ENCODE measurements around the gene PTPRN2. TPM values are rescaled to one million over a fixed set of nuclear protein-coding genes. Genes with fewer than 3 reads are reported as not detected.

PTPRN2 gene
- total RNA-seq, 1 experiment from 2014 or later = 2.1 TPM

DNA sequence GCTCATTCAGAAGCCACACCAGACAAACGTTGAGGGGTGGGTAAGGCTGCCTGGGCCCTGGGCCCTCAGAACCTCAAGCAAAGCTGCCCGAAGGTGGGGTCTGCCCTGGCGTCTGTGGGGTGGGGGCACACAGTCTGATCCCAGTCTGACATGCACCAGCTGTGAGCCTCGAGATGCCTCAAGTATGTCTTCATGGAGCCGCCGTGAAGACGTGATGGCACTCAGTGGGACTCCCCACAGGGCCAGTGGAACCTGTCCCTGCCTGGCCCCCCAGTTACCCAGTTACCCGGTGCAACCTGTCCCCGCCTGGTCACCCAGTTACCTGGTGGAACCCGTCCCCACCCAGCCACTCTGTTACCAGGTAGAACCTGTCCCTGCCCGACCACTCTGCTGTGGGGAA is 351.2 kb downstream of the PTPRN2 start:
- Histone ChIP-seq H3K36me3 (ENCODE audit: control insufficient read depth in 1 of 2, insufficient read depth in 2 of 2, low read length in 2 of 2) (no peaks in the 10 kb centered on the region), H3K27me3 (ENCODE audit: insufficient read depth, low read length) (no peaks in the 10 kb centered on the region), H3K4me2 (ENCODE audit: low read length) (no peak overlapping the region), H3K4me3 (replicated peaks in 1 of 2; ENCODE audit: low read depth in 1 of 2, low read length in 2 of 2) (no peak overlapping the region), H2AFZ (ENCODE audit: low read depth, low read length, poor library complexity, severe bottlenecking) (no peak overlapping the region), H3K9me2 (ENCODE audit: insufficient read depth) (no peaks in the 10 kb centered on the region), H4K20me1 (ENCODE audit: insufficient read depth) (no peaks in the 10 kb centered on the region), H3K9ac (ENCODE audit: low read length) (no peak overlapping the region), H3K27ac (ENCODE audit: low read depth, low read length) (no peak overlapping the region), H3K4me1 (ENCODE audit: control insufficient read depth in 1 of 2, insufficient read depth in 2 of 2, low read length in 2 of 2) (no peaks in the 10 kb centered on the region), H3K79me2 (ENCODE audit: insufficient read depth, low read length) (no peaks in the 10 kb centered on the region), H3K9me3 (ENCODE audit: control insufficient read depth in 1 of 2, insufficient read depth in 1 of 2, low read depth in 1 of 2, low read length in 2 of 2) (no peaks in the 10 kb centered on the region)
- ATAC-seq (no peak), DNase-seq (ENCODE audit: low read depth, low spot score) (no peak)
- ChIA-PET RAD21 (ENCODE audit: low non-redundant PET in 1 of 2, low total read pairs in 2 of 2, uncharacterized antibody in 2 of 2, unreplicated experiment in 2 of 2) (no interaction called here), POLR2A (no interaction called here), CTCF (no interaction called here)
- intact Hi-C loops (cut with micrococcal nuclease) = no loop called here
- BruUV-seq (replicated peaks) = no TSS peak
- TF ChIP-seq ZFX (IDR thresholded peaks at IDR 0.05) = no peak
- TF ChIP-seq ELF1 (IDR thresholded peaks at IDR 0.05; ENCODE audit: borderline replicate concordance, low read depth) = no peak
- TF ChIP-seq, protein P1, sequence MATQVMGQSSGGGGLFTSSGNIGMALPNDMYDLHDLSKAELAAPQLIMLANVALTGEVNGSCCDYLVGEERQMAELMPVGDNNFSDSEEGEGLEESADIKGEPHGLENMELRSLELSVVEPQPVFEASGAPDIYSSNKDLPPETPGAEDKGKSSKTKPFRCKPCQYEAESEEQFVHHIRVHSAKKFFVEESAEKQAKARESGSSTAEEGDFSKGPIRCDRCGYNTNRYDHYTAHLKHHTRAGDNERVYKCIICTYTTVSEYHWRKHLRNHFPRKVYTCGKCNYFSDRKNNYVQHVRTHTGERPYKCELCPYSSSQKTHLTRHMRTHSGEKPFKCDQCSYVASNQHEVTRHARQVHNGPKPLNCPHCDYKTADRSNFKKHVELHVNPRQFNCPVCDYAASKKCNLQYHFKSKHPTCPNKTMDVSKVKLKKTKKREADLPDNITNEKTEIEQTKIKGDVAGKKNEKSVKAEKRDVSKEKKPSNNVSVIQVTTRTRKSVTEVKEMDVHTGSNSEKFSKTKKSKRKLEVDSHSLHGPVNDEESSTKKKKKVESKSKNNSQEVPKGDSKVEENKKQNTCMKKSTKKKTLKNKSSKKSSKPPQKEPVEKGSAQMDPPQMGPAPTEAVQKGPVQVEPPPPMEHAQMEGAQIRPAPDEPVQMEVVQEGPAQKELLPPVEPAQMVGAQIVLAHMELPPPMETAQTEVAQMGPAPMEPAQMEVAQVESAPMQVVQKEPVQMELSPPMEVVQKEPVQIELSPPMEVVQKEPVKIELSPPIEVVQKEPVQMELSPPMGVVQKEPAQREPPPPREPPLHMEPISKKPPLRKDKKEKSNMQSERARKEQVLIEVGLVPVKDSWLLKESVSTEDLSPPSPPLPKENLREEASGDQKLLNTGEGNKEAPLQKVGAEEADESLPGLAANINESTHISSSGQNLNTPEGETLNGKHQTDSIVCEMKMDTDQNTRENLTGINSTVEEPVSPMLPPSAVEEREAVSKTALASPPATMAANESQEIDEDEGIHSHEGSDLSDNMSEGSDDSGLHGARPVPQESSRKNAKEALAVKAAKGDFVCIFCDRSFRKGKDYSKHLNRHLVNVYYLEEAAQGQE (IDR thresholded peaks at IDR 0.05; ENCODE audit: low read depth) = no peak
- no peak for TF ChIP-seq EZH2phosphoT487 (IDR thresholded peaks at IDR 0.05; ENCODE audit: borderline replicate concordance)
- TF ChIP-seq YY1 (IDR thresholded peaks at IDR 0.05; ENCODE audit: extremely low read depth, insufficient replicate concordance, low read depth, low read length) = no peak
- TF ChIP-seq CEBPB (IDR thresholded peaks at IDR 0.05; ENCODE audit: low read depth) = no peak
- TF ChIP-seq, protein P2, sequence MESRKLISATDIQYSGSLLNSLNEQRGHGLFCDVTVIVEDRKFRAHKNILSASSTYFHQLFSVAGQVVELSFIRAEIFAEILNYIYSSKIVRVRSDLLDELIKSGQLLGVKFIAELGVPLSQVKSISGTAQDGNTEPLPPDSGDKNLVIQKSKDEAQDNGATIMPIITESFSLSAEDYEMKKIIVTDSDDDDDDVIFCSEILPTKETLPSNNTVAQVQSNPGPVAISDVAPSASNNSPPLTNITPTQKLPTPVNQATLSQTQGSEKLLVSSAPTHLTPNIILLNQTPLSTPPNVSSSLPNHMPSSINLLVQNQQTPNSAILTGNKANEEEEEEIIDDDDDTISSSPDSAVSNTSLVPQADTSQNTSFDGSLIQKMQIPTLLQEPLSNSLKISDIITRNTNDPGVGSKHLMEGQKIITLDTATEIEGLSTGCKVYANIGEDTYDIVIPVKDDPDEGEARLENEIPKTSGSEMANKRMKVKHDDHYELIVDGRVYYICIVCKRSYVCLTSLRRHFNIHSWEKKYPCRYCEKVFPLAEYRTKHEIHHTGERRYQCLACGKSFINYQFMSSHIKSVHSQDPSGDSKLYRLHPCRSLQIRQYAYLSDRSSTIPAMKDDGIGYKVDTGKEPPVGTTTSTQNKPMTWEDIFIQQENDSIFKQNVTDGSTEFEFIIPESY (IDR thresholded peaks at IDR 0.05; ENCODE audit: extremely low read depth, insufficient replicate concordance, low read length) = no peak
- no peak for TF ChIP-seq SP1 (IDR thresholded peaks at IDR 0.05; ENCODE audit: low read depth)
- no peak for TF ChIP-seq FOSL1 (IDR thresholded peaks at IDR 0.05; ENCODE audit: low read depth)
